ENCODE measurements around the gene KRT76. TPM values are rescaled to one million over a fixed set of nuclear protein-coding genes. Genes with fewer than 3 reads are reported as not detected.

KRT76 gene
- total RNA-seq, 4 donors from 2014 or later = not detected

- intact Hi-C loops (cut with DNase I) = no loop called here
Measured at GRCh38 chr12:52742822-52743457, 34.2 kb downstream of the KRT76 start.

DNA sequence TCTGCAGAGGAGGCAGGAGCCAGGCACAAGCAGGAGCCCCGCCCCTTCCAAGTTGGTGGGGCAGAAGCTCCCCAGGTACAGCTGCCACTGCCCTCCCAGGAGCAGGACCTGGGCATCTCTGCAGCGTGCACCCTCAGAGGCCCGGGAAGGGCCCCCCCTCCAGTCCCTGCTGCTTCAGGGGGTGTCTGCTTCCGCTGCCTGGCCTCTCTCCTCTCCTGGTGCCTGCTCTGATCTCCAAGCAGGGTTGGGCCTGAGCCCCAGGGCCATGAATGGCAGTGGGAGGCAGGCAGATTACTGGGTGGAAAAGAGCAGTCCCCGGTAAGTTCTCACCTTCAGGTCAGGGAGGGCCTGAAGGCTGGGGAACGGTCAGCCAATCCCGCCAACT, 35.0 kb downstream of the KRT76 start:
- Histone ChIP-seq H3K9me3 (no peaks in the 10 kb centered on the region), H3K36me3 (no peaks in the 10 kb centered on the region), H3K4me1 (no peaks in the 10 kb centered on the region), H3K4me3 (no peak overlapping the region), H3K27me3 (peaks cover 0 to 39% (median 0%) of the 10 kb centered on the region in 4 donors), H3K27ac (replicated peaks in 1 of 4) (no peak overlapping the region)
- intact Hi-C loops (cut with DNase I) = no loop called here
- DNase-seq (ENCODE audit: extremely low spot score) = no peak
- no peak for TF ChIP-seq EP300 (IDR thresholded peaks at IDR 0.05)
- TF ChIP-seq POLR2A (IDR thresholded peaks at IDR 0.05; ENCODE audit: low read depth) = no peak
- TF ChIP-seq, protein P1, sequence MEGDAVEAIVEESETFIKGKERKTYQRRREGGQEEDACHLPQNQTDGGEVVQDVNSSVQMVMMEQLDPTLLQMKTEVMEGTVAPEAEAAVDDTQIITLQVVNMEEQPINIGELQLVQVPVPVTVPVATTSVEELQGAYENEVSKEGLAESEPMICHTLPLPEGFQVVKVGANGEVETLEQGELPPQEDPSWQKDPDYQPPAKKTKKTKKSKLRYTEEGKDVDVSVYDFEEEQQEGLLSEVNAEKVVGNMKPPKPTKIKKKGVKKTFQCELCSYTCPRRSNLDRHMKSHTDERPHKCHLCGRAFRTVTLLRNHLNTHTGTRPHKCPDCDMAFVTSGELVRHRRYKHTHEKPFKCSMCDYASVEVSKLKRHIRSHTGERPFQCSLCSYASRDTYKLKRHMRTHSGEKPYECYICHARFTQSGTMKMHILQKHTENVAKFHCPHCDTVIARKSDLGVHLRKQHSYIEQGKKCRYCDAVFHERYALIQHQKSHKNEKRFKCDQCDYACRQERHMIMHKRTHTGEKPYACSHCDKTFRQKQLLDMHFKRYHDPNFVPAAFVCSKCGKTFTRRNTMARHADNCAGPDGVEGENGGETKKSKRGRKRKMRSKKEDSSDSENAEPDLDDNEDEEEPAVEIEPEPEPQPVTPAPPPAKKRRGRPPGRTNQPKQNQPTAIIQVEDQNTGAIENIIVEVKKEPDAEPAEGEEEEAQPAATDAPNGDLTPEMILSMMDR (IDR thresholded peaks at IDR 0.05) = no peak
- TF ChIP-seq POLR2AphosphoS5 (IDR thresholded peaks at IDR 0.05) = no peak
- 83% methylated on average over 3 of the region's 7 CpGs for WGBS

More at GRCh38 chr12:52742822-52743457, 34.2 kb downstream of the KRT76 start:
- H3K27ac ChIP-seq (replicated peaks in 1 of 4) = no peak overlapping the region
- H3K4me1 ChIP-seq = no peaks in the 10 kb centered on the region
- WGBS = 82% methylated on average over 3 of the region's 3 CpGs
- peaks cover 0 to 41% (median 0%) of the 10 kb centered on the region in 4 donors for H3K27me3 ChIP-seq
- DNase-seq (ENCODE audit: extremely low spot score) = no peak
- no peaks in the 10 kb centered on the region for H3K9me3 ChIP-seq
- H3K4me3 ChIP-seq = no peak overlapping the region
- TF ChIP-seq EP300 (IDR thresholded peaks at IDR 0.05) = no peak
- no peak for TF ChIP-seq POLR2A (IDR thresholded peaks at IDR 0.05; ENCODE audit: low read depth)
- TF ChIP-seq, protein P1 (IDR thresholded peaks at IDR 0.05) = no peak
- no peak for TF ChIP-seq POLR2AphosphoS5 (IDR thresholded peaks at IDR 0.05)
- no peaks in the 10 kb centered on the region for H3K36me3 ChIP-seq

DNA sequence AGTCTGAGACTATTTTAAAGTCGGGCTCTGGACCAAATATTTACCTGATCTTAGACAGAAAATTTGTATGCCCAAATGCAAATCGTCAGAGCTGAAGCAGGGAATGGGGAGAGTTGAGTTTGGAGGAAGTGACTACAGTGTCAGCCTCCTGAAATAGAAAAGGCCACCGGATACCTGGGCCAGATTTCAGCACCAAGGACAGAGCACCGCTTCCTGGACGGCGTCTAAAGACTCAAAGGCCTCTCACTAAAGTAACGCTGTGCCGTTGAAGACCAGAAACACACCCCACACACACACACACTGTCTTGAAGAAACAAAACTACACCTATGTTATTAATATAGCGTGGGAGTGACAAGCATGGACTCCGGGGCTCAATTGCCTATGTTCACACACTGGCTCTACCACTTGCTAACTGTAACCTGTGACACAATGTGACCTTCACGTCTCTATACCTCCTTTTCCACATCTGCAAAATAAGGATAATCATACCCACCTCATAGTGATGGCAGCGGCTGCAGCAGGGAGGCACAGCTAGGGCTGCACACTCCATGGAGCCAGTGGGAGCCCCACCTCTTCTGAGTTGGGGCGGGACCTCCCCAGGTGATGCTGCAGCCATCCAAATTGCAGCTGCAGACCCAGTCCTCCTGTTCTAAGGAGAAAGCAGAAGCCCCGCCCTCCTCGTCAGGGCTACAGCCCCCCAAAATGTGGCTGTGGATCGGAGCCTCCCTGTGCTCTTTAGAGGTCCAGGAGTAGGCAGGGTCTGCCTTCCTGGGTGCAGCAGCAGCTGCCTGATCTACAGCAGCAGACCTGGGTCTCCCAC, 35.6 kb downstream of the KRT76 start:
- no peak for DNase-seq (ENCODE audit: extremely low spot score)
- intact Hi-C loops (cut with DNase I) = no loop called here
- TF ChIP-seq, protein P1 (IDR thresholded peaks at IDR 0.05) = no peak
- TF ChIP-seq POLR2AphosphoS5 (IDR thresholded peaks at IDR 0.05) (no peak), POLR2A (IDR thresholded peaks at IDR 0.05; ENCODE audit: low read depth) (no peak), EP300 (IDR thresholded peaks at IDR 0.05) (no peak)

GRCh38 chr12:52740584-52740983, 36.6 kb downstream of the KRT76 start:
- Histone ChIP-seq H3K27me3 (peaks cover 0 to 42% (median 0%) of the 10 kb centered on the region in 4 donors), H3K36me3 (no peaks in the 10 kb centered on the region), H3K4me3 (no peak overlapping the region), H3K4me1 (no peaks in the 10 kb centered on the region), H3K27ac (replicated peaks in 1 of 4) (no peak overlapping the region), H3K9me3 (no peaks in the 10 kb centered on the region)
- intact Hi-C loops (cut with DNase I) = no loop called here
- no peak for TF ChIP-seq EP300 (IDR thresholded peaks at IDR 0.05)
- no peak for DNase-seq (ENCODE audit: extremely low spot score)

More for the DNA sequence above, 35.6 kb downstream of the KRT76 start:
- Histone ChIP-seq H3K4me1 (no peaks in the 10 kb centered on the region), H3K27ac (replicated peaks in 1 of 4) (no peak overlapping the region), H3K36me3 (no peaks in the 10 kb centered on the region), H3K4me3 (no peak overlapping the region), H3K27me3 (peaks cover 0 to 38% (median 0%) of the 10 kb centered on the region in 4 donors), H3K9me3 (no peaks in the 10 kb centered on the region)
- WGBS = 15% methylated on average over 14 of the region's 16 CpGs

DNA sequence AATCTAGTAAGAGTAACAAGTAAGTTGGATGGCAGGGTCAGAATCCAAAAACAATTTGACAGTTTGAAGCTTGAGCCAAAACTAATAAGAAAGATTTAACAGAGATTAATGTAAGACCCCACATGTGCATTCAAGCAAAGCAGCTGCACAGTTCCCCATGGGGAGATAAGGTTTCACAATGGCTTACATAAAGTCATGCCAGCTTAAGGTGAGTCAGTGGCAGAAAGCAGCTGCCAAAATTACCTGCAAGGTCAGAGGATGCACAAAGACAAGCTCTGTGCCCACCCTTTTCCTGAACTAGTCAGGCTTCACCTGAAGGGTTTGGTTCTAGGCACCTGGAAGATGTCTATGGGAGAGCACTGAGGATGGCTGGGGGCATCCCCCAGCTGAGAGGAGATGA, 37.2 kb downstream of the KRT76 start:
- intact Hi-C loops (cut with DNase I) = no loop called here
- Histone ChIP-seq H3K4me3 (no peak overlapping the region), H3K4me1 (no peaks in the 10 kb centered on the region), H3K9me3 (no peaks in the 10 kb centered on the region), H3K36me3 (no peaks in the 10 kb centered on the region), H3K27ac (replicated peaks in 1 of 4) (no peak overlapping the region), H3K27me3 (peaks cover 0 to 48% (median 0%) of the 10 kb centered on the region in 4 donors)
- TF ChIP-seq, protein P1 (IDR thresholded peaks at IDR 0.05) = no peak
- TF ChIP-seq POLR2AphosphoS5 (IDR thresholded peaks at IDR 0.05) = no peak
- no peak for TF ChIP-seq EP300 (IDR thresholded peaks at IDR 0.05)
- no peak for TF ChIP-seq POLR2A (IDR thresholded peaks at IDR 0.05; ENCODE audit: low read depth)
- DNase-seq (ENCODE audit: extremely low spot score) = no peak

All from esophagus muscularis mucosa (tissue), 4 donors.